PFSK-1 (cell line): Measurements from ENCODE around the gene ERICH4.

Experiments
- FOXP2 ChIP-seq: optimal IDR thresholded peaks from 2 replicates; pipeline ENCODE3; 2011; ENCODE audit warnings: borderline replicate concordance, control low read depth, inconsistent platforms; ENCODE audit not compliant: insufficient read depth; ENCODE audit errors: extremely low read length, extremely low read depth
- POLR2AphosphoS5 ChIP-seq: IDR thresholded peaks from 2 replicates; pipeline ENCODE4 v1.6.1; 2012; ENCODE audit warnings: low read depth, mild to moderate bottlenecking, control low read depth, low read length, moderate library complexity
- SIN3A ChIP-seq: IDR thresholded peaks from 2 replicates; pipeline ENCODE4 v1.6.1; 2012; ENCODE audit warnings: mild to moderate bottlenecking, low read length, moderate library complexity, borderline replicate concordance; ENCODE audit not compliant: insufficient read depth
- TAF1 ChIP-seq: IDR thresholded peaks from 2 replicates; pipeline ENCODE4 v1.6.1; 2012; ENCODE audit warnings: low read length, control low read depth, borderline replicate concordance; ENCODE audit not compliant: insufficient read depth
- TF ChIP-seq, protein P1 (sequence below), 2 experiments: IDR thresholded peaks; 2 replicates each; pipeline versions ENCODE4 v1.6.1 to v1.8.0; 2011 to 2012; ENCODE audit warnings: low read depth in 2 of 2, low read length in 2 of 2, control low read depth in 1 of 2, inconsistent platforms in 1 of 2, mild to moderate bottlenecking in 1 of 2, moderate library complexity in 1 of 2; ENCODE audit not compliant: insufficient read depth in 1 of 2

The ERICH4 gene

DNA sequence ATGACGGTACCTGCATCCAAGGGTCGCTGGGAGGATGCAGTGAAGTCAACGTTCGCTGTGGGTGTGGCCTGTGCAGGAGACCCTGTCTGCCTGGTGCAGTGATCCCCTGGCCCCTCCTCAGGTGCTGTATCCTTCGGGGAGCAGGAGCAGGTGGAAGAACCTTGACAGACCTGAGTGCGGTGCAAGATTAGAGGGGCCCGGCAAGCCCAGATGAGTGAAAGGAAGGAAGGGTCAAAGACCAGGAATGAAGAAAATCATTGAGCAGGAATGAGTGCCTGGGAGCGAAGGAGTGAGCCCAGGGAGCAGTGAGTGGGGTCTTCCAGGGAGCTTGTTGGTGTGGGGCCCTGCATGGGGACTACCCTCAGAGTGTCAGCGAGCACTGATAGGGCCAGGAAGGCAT lies 28.5 kb upstream of the ERICH4 start:
- TF ChIP-seq SIN3A (no peak), FOXP2 (no peak), TAF1 (no peak), POLR2AphosphoS5 (no peak)
- TF ChIP-seq, protein P1, sequence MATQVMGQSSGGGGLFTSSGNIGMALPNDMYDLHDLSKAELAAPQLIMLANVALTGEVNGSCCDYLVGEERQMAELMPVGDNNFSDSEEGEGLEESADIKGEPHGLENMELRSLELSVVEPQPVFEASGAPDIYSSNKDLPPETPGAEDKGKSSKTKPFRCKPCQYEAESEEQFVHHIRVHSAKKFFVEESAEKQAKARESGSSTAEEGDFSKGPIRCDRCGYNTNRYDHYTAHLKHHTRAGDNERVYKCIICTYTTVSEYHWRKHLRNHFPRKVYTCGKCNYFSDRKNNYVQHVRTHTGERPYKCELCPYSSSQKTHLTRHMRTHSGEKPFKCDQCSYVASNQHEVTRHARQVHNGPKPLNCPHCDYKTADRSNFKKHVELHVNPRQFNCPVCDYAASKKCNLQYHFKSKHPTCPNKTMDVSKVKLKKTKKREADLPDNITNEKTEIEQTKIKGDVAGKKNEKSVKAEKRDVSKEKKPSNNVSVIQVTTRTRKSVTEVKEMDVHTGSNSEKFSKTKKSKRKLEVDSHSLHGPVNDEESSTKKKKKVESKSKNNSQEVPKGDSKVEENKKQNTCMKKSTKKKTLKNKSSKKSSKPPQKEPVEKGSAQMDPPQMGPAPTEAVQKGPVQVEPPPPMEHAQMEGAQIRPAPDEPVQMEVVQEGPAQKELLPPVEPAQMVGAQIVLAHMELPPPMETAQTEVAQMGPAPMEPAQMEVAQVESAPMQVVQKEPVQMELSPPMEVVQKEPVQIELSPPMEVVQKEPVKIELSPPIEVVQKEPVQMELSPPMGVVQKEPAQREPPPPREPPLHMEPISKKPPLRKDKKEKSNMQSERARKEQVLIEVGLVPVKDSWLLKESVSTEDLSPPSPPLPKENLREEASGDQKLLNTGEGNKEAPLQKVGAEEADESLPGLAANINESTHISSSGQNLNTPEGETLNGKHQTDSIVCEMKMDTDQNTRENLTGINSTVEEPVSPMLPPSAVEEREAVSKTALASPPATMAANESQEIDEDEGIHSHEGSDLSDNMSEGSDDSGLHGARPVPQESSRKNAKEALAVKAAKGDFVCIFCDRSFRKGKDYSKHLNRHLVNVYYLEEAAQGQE (IDR thresholded peaks at IDR 0.05; ENCODE audit: insufficient read depth in 1 of 2, low read depth in 2 of 2, low read length in 2 of 2) = no peak

DNA sequence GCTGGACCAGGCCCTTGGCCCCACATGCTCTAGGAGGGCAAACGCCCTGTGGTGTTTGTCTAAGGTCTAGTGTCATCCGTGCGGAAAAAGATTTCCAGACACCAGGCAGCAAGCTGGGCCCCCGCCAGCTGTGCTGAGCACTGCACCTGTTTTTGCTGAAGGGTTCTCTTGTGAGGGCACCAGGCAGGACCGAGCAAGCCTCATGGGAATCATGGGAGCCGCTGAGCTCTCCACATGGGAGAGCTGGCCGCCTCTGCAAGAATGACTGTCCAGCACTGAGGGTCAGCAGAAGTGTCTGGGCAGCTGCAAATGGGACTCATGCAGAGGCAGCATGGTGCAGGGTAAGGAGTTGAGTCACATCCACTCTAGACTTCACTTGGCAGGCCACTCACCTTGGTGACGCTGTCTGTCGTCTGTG lies 27.8 kb upstream of the ERICH4 start:
- no peak for TF ChIP-seq SIN3A
- no peak for TF ChIP-seq POLR2AphosphoS5
- TF ChIP-seq, protein P1 (IDR thresholded peaks at IDR 0.05; ENCODE audit: insufficient read depth in 1 of 2, low read depth in 2 of 2, low read length in 2 of 2) = no peak
- TF ChIP-seq FOXP2 = no peak
- no peak for TF ChIP-seq TAF1

DNA sequence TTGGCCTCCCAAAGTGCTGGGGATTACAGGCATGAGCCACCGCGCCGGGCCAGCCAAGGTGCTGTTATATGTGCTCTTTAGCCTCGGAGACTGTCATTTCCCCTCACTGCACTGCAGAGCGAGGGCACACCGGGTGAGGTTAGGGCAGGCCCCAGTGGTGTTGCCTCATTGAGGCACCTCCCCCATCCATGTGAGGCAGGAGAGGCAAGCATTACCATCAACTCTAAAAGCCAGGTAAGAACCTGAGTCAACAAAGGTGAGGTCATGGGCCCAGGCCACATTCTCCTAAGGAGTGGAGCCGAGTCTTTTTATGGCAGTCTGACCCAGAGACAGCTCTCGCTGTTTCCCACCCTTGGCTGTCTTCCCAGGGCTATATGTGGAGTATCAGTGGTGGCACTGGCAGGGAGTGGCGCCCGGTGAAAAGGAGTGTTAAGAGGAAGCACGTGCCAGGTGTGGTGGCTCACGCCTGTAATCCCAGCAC lies 26.7 kb upstream of the ERICH4 start:
- TF ChIP-seq POLR2AphosphoS5 (no peak), TAF1 (no peak), FOXP2 (no peak), SIN3A (no peak)
- TF ChIP-seq, protein P1 (IDR thresholded peaks at IDR 0.05; ENCODE audit: insufficient read depth in 1 of 2, low read depth in 2 of 2, low read length in 2 of 2) = no peak

DNA sequence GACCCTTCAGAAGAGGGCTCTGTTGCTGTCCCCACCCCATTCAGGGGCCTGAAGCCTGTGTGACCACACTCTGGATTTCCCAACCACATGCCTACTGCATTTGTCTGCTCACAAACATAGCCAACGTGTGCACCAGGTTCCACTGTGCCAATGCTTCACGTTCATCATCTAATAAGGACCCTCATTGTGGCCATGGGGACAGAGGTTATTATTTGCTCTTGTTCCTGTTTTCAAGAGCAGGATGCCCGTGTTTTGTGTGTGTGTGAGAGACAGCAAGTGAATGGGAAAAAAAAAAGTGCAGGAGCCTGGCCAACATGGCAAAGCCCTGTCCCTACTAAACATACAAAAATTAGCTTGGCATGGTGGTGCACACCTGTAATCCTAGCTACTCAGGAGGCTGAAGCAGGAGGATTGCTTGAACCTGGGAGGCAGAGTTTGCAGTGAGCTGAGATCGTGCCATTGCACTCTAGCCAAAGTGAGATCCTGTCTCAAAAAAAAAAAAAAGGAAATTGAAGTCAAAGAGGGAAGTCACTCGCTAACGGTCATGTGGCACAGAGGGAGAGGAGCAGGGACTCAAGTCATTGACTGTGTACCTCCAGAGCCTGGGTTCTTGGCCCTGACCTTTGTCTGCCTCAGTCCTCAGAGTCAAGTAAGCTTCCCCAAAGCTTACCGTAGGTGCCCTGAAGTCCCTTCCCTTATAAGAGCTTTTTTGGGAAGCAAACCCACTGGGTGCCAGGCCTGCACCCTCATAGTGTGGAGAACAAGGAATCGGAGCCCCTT lies 22.7 kb upstream of the ERICH4 start:
- TF ChIP-seq, protein P1 (IDR thresholded peaks at IDR 0.05; ENCODE audit: insufficient read depth in 1 of 2, low read depth in 2 of 2, low read length in 2 of 2) = no peak
- no peak for TF ChIP-seq FOXP2
- no peak for TF ChIP-seq TAF1
- no peak for TF ChIP-seq POLR2AphosphoS5
